ENCODE data around the gene SH3GLB1. TPM values are rescaled to one million over a fixed set of nuclear protein-coding genes. Genes with fewer than 3 reads are reported as not detected.

Gene SH3GLB1
- total and polyA plus RNA-seq, 2 of the 8 experiments (the other 6 are each of a cell fraction or from before 2014, with no cell fraction given): 7.7 to 43.1 TPM

- ChIA-PET CTCF (ENCODE audit: partially characterized antibody) (interaction anchor here (0.6 to 4.2 kb wide), 4 partner anchors 13 to 242 kb away, joined by 3 to 38 read pairs (median 8); partner anchors contain the start of gene SH3GLB1), POLR2A (ENCODE audit: partially characterized antibody) (no interaction called here)
- Histone ChIP-seq H3K79me1 (ENCODE audit: low read depth, low read length) (no peaks in the 10 kb centered on the region), H3K23ac (ENCODE audit: insufficient read length) (no peak overlapping the region), H2AFZ (ENCODE audit: low read length) (no peak overlapping the region), H3K4me3 (ENCODE audit: extremely low read depth in 1 of 4, insufficient read depth in 2 of 4, low read depth in 3 of 4, low read length in 4 of 4) (no peak overlapping the region), H3K27me3 (replicated peaks in 1 of 4; ENCODE audit: control insufficient read depth in 3 of 4, extremely low read depth in 1 of 4, insufficient read depth in 3 of 4, low read length in 3 of 4) (no peaks in the 10 kb centered on the region), H4K91ac (replicated peaks; ENCODE audit: insufficient read length, low read length) (no peak overlapping the region), H3K4ac (replicated peaks; ENCODE audit: insufficient read length, low read depth, low read length) (no peak overlapping the region), H3K79me2 (ENCODE audit: control insufficient read depth in 1 of 2, insufficient read depth in 2 of 2, low read length in 2 of 2) (0 out of 4 replicates have a peak, but pooled peaks cover 0 to 7% of the 10 kb centered on the region in 2 experiments), H3K14ac (ENCODE audit: insufficient read length) (no peak overlapping the region), H2BK120ac (replicated peaks; ENCODE audit: low read depth, low read length) (no peak overlapping the region), H3K9me3 (ENCODE audit: insufficient read depth in 2 of 2, low read depth in 1 of 2, low read length in 1 of 2) (no peaks in the 10 kb centered on the region), H3K56ac (replicated peaks; ENCODE audit: insufficient read length, low read depth, low read length) (no peak overlapping the region), H2BK20ac (ENCODE audit: low read length) (no peak overlapping the region), H4K20me1 (replicated peaks in 1 of 2; ENCODE audit: control insufficient read depth in 1 of 2, insufficient read depth in 2 of 2, low read length in 2 of 2) (no peaks in the 10 kb centered on the region), H2AK5ac (ENCODE audit: low read depth, low read length) (no peak overlapping the region), H2BK15ac (ENCODE audit: low read length) (no peak overlapping the region), H3K4me2 (ENCODE audit: insufficient read depth in 1 of 2, low read depth in 2 of 2, low read length in 2 of 2) (no peak overlapping the region), H3K36me3 (ENCODE audit: control insufficient read depth in 2 of 4, insufficient read depth in 4 of 4, low read length in 3 of 4) (peaks cover 0 to 21% (median 2%) of the 10 kb centered on the region in 4 experiments; a peak in 3 of 8 replicates), H4K5ac (ENCODE audit: insufficient read length, low read depth, low read length) (no peak overlapping the region), H4K8ac (ENCODE audit: extremely low read depth, insufficient read depth, low read length) (no peak overlapping the region), H3K18ac (ENCODE audit: extremely low read depth, low read length) (no peak overlapping the region), H3K4me1 (replicated peaks in 1 of 4; ENCODE audit: control insufficient read depth in 3 of 4, insufficient read depth in 4 of 4, low read length in 3 of 4) (no peaks in the 10 kb centered on the region), H3K23me2 (ENCODE audit: low read depth, low read length) (no peaks in the 10 kb centered on the region), H3K27ac (ENCODE audit: low read depth, low read length) (no peak overlapping the region), H2BK12ac (ENCODE audit: low read depth, low read length) (no peak overlapping the region), H3K9ac (replicated peaks in 1 of 4; ENCODE audit: extremely low read depth in 1 of 4, low read depth in 3 of 4, low read length in 3 of 4) (no peak overlapping the region), H2BK5ac (ENCODE audit: low read depth, low read length) (no peak overlapping the region)
- DNase-seq (ENCODE audit: low read depth in 1 of 2, low spot score in 2 of 2) (no peak), FAIRE-seq (no peak)
- TF ChIP-seq CHD2 (IDR thresholded peaks at IDR 0.05; ENCODE audit: low read length): no peak
- TF ChIP-seq EP300 (IDR thresholded peaks at IDR 0.05; ENCODE audit: borderline replicate concordance in 1 of 2, low read depth in 2 of 2, low read length in 2 of 2): no peak
- TF ChIP-seq GTF2F1 (IDR thresholded peaks at IDR 0.05; ENCODE audit: borderline replicate concordance, low read depth, low read length): no peak
- TF ChIP-seq RAD21 (IDR thresholded peaks at IDR 0.05 in 1 of 2, conservative IDR thresholded peaks at IDR 0.05 in 1 of 2; ENCODE audit: low read depth in 2 of 2, low read length in 2 of 2): no peak
- no peak for TF ChIP-seq CTBP2 (IDR thresholded peaks at IDR 0.05; ENCODE audit: borderline replicate concordance, insufficient read depth, insufficient read length, low read length)
- TF ChIP-seq MAX (IDR thresholded peaks at IDR 0.05): no peak
- no peak for TF ChIP-seq POLR2AphosphoS5 (IDR thresholded peaks at IDR 0.05; ENCODE audit: low read depth, low read length)
- no peak for TF ChIP-seq PHF8 (conservative IDR thresholded peaks at IDR 0.05; ENCODE audit: low read depth, low read length)
- TF ChIP-seq SIRT6 (IDR thresholded peaks at IDR 0.05; ENCODE audit: low read length): no peak
- TF ChIP-seq TAF7 (optimal IDR thresholded peaks at IDR 0.05; ENCODE audit: borderline replicate concordance, low read depth, low read length): no peak
- no peak for TF ChIP-seq TBP (IDR thresholded peaks at IDR 0.05; ENCODE audit: low read depth, low read length)
- TF ChIP-seq BRCA1 (IDR thresholded peaks at IDR 0.05; ENCODE audit: low read depth, low read length): no peak
- no peak for TF ChIP-seq SP4 (IDR thresholded peaks at IDR 0.05; ENCODE audit: low read length)
- TF ChIP-seq ZNF274 (IDR thresholded peaks at IDR 0.05; ENCODE audit: borderline replicate concordance, extremely low read depth, low read length): no peak
- WGBS, 2 experiments (ENCODE audit: extremely low coverage in 1 of 2, insufficient coverage in 1 of 2, insufficient read length in 1 of 2, insufficient replicate concordance in 2 of 2, low coverage in 1 of 2, low lambda C conversion rate in 2 of 2, missing lambda C conversion rate in 1 of 2): 88 to 100% methylated on average over 1 to 2 of the region's 2 CpGs
Measured at GRCh38 chr1:86718786-86719185, 14.4 kb downstream of the SH3GLB1 start.
